ENCODE results near the gene COA8.

DNA sequence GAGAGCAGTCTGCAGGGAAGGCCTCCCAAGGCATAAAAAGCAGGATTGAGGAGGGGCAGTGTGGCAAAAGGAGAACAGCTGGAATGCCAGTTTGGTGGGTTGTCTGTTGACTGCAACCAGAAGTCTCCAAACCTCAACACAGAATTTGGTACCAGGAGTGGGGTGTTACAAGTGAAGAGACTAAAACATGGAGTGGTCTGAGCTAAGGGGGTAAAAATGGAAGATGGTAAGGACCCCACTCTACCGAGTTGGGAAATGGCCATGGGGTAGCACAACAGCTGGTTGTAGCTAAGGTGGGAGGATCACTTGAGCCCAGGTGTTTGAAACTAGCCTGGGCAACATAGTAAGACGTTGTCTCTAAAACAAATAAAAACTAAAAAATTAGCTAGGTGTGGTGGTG is 48.5 kb downstream of the COA8 start:
- no peak for TF ChIP-seq POLR2AphosphoS5 (IDR thresholded peaks at IDR 0.05; ENCODE audit: insufficient read depth in 1 of 2, low read depth in 1 of 2)
- TF ChIP-seq, protein P1, sequence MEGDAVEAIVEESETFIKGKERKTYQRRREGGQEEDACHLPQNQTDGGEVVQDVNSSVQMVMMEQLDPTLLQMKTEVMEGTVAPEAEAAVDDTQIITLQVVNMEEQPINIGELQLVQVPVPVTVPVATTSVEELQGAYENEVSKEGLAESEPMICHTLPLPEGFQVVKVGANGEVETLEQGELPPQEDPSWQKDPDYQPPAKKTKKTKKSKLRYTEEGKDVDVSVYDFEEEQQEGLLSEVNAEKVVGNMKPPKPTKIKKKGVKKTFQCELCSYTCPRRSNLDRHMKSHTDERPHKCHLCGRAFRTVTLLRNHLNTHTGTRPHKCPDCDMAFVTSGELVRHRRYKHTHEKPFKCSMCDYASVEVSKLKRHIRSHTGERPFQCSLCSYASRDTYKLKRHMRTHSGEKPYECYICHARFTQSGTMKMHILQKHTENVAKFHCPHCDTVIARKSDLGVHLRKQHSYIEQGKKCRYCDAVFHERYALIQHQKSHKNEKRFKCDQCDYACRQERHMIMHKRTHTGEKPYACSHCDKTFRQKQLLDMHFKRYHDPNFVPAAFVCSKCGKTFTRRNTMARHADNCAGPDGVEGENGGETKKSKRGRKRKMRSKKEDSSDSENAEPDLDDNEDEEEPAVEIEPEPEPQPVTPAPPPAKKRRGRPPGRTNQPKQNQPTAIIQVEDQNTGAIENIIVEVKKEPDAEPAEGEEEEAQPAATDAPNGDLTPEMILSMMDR (IDR thresholded peaks at IDR 0.05), result no peak
- no peak for TF ChIP-seq POLR2A (IDR thresholded peaks at IDR 0.05)

Data from vagina (tissue), 2 donors.